HepG2 (cell line): ENCODE results near the gene WNT7B. TPM values are rescaled to one million over a fixed set of nuclear protein-coding genes. Genes with fewer than 3 reads are reported as not detected.
A peak's percentile ranks its signal among the peaks of the same experiment; 100 is the strongest.

Source experiments
- DMAP1 ChIP-seq: IDR thresholded peaks from 2 replicates; pipeline ENCODE4 v1.6.1; 2016
- FOXK2 ChIP-seq: fragments of 450-650 bp; IDR thresholded peaks from 2 replicates; pipeline ENCODE4 v1.6.1; 2016
- HMG20B ChIP-seq: conservative IDR thresholded peaks from 2 replicates; pipeline ENCODE4 v1.6.1; 2016; ENCODE audit warnings: missing genetic modification reagents, missing compliant biosample characterization
- KDM2A ChIP-seq: sonication (generic); formaldehyde crosslinking; IDR thresholded peaks from 2 replicates; pipeline ENCODE4 v1.4.0; 2020; ENCODE audit warnings: low read depth, missing genetic modification reagents, borderline replicate concordance
- KLF16 ChIP-seq, 2 experiments: sonication (generic) in 1 of 2; formaldehyde crosslinking in 1 of 2; IDR thresholded peaks; 2 replicates each; pipeline versions ENCODE4 v1.6.1 to v1.8.0; 2016 to 2023; ENCODE audit warnings: missing genetic modification reagents in 2 of 2, missing compliant biosample characterization in 1 of 2
- MTA1 ChIP-seq: sonication (generic); formaldehyde crosslinking; IDR thresholded peaks from 2 replicates; pipeline ENCODE4 v1.4.0; 2020; ENCODE audit warnings: missing genetic modification reagents, mild to moderate bottlenecking, borderline replicate concordance
- MYC ChIP-seq: sonication (generic); formaldehyde crosslinking; IDR thresholded peaks from 2 replicates; pipeline ENCODE4 v1.9.0; 2021; ENCODE audit warnings: missing genetic modification reagents, borderline replicate concordance
- POGZ ChIP-seq: sonication (generic); formaldehyde crosslinking; IDR thresholded peaks from 2 replicates; pipeline ENCODE4 v1.4.0; 2020; ENCODE audit warnings: mild to moderate bottlenecking, missing genetic modification reagents
- POLR2G ChIP-seq: fragments of 200-400 bp; formaldehyde crosslinking; IDR thresholded peaks from 2 replicates; pipeline ENCODE4 v1.6.1; 2018; ENCODE audit warnings: mild to moderate bottlenecking, low read depth, low read length, moderate library complexity
- RFXAP ChIP-seq: sonication (generic); formaldehyde crosslinking; IDR thresholded peaks from 2 replicates; pipeline ENCODE4 v1.4.0; 2020; ENCODE audit warnings: missing genetic modification reagents, borderline replicate concordance
- SAP130 ChIP-seq: IDR thresholded peaks from 2 replicates; pipeline ENCODE4 v1.6.1; 2016; ENCODE audit warnings: low read depth
- TEAD3 ChIP-seq: optimal IDR thresholded peaks from 2 replicates; pipeline ENCODE3; 2016; ENCODE audit warnings: borderline replicate concordance
- UBTF ChIP-seq: sonication (generic); formaldehyde crosslinking; IDR thresholded peaks from 2 replicates; pipeline ENCODE4 v1.4.0; 2020; ENCODE audit warnings: mild to moderate bottlenecking, missing genetic modification reagents
- XRCC5 ChIP-seq: fragments of 200-400 bp; formaldehyde crosslinking; optimal IDR thresholded peaks from 2 replicates; pipeline ENCODE3; 2017; ENCODE audit warnings: mild to moderate bottlenecking, low read length
- ZFY ChIP-seq: sonication (generic); formaldehyde crosslinking; IDR thresholded peaks from 2 replicates; pipeline ENCODE4 v1.4.0; 2020; ENCODE audit warnings: missing genetic modification reagents
- ZNF331 ChIP-seq: sonication (generic); formaldehyde crosslinking; IDR thresholded peaks from 2 replicates; pipeline ENCODE4 v1.4.0; 2020; ENCODE audit warnings: missing genetic modification reagents
- ZNF687 ChIP-seq: sonication (generic); formaldehyde crosslinking; IDR thresholded peaks from 2 replicates; pipeline ENCODE4 v1.5.1; 2020; ENCODE audit warnings: mild to moderate bottlenecking, missing genetic modification reagents, moderate library complexity
- polyA plus RNA-seq, 8 experiments: library from polyadenylated mRNA; depleted of rRNA in 3 of 8; stranded (reverse) in 7 of 8; unstranded in 1 of 8; fragments of >200 nt; fragmentation: Illumina TruSeq in 4 of 8; extraction: Trizol in 4 of 8; gene quantifications; 2 replicates each; pipeline versions ENCODE4 v1.2.1 to v1.2.3, GENCODE V29; 2011 to 2016; ENCODE audit warnings: low read depth in 4 of 8, missing spikeins in 1 of 8, mixed read lengths in 1 of 8; ENCODE audit not compliant: insufficient read depth in 1 of 8
- total RNA-seq, 5 experiments: library from RNA; depleted of rRNA; stranded (reverse); fragments of >200 nt; fragmentation: Illumina TruSeq; extraction: Trizol; gene quantifications; 2 replicates each; pipeline ENCODE4 v1.2.3, GENCODE V29; 2016; ENCODE audit warnings: low read depth in 1 of 5
- TF ChIP-seq, protein P1 (sequence below): sonication (generic); formaldehyde crosslinking; IDR thresholded peaks from 2 replicates; pipeline ENCODE4 v1.4.0; 2020; ENCODE audit warnings: mild to moderate bottlenecking, missing genetic modification reagents
- TF ChIP-seq, protein P2 (sequence below): sonication (generic); formaldehyde crosslinking; IDR thresholded peaks from 2 replicates; pipeline ENCODE4 v1.9.0; 2022; ENCODE audit warnings: missing genetic modification reagents, mild to moderate bottlenecking, borderline replicate concordance

Gene WNT7B
- total and polyA plus RNA-seq, 2 of the 13 experiments (the other 11 are each of a cell fraction or from before 2014, with no cell fraction given), result 0.09 TPM; not detected in 1

DNA sequence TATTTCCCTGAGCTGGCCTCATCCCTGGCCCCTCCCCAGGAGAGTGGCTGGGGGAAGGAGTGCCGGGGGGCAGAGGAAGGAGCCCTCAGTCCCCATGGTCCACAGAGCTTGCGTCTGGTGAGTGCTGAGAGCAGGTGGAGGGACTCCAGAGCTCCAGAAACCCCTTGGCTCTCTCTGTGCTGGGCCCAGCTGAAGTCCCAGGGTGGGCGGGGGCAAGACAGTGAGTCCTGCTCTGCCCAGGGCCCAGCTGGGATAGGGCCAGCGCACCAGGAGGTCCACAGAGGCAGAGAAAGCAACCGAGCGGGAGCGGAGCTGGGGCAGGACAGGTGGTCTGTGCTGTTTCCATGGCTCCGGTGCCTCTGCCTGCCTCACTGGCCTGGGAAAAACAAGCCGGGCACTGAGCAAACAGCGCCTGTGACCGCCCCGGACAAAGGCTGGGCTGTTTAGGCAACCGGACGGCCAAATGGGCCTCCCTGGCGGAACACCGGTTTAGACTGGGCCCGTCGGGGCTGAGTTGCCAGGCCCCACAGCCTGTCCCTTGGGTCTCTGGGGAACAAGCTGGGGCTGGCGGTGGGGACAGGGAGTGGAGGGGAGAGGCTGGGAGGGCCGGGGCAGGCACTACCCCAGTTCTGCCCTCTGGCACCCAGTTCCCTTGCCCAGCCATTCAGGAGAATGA, 34.1 kb upstream of the WNT7B start (continued):
- 0 out of 2 replicates have a peak, but pooled peaks have one; percentile 10 for TF ChIP-seq HMG20B (CRISPR knock-in tag)
- TF ChIP-seq, protein P1, sequence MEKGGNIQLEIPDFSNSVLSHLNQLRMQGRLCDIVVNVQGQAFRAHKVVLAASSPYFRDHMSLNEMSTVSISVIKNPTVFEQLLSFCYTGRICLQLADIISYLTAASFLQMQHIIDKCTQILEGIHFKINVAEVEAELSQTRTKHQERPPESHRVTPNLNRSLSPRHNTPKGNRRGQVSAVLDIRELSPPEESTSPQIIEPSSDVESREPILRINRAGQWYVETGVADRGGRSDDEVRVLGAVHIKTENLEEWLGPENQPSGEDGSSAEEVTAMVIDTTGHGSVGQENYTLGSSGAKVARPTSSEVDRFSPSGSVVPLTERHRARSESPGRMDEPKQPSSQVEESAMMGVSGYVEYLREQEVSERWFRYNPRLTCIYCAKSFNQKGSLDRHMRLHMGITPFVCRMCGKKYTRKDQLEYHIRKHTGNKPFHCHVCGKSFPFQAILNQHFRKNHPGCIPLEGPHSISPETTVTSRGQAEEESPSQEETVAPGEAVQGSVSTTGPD (CRISPR knock-in tag), result 0 out of 2 replicates have a peak, but pooled peaks have one; percentile 50
- TF ChIP-seq POLR2G, result peak; percentile 60; the same call in 1 of the 2 replicates
- no peak for TF ChIP-seq FOXK2
- TF ChIP-seq UBTF (CRISPR knock-in tag), result peak; percentile 68
- peak; percentile 61; the same call in 1 of the 2 replicates for TF ChIP-seq ZFY (CRISPR knock-in tag)
- TF ChIP-seq XRCC5, result peak; percentile 30
- TF ChIP-seq KDM2A (CRISPR knock-in tag), result peak; percentile 38; the same call in 1 of the 2 replicates
- no peak for TF ChIP-seq MTA1
- TF ChIP-seq, protein P2, sequence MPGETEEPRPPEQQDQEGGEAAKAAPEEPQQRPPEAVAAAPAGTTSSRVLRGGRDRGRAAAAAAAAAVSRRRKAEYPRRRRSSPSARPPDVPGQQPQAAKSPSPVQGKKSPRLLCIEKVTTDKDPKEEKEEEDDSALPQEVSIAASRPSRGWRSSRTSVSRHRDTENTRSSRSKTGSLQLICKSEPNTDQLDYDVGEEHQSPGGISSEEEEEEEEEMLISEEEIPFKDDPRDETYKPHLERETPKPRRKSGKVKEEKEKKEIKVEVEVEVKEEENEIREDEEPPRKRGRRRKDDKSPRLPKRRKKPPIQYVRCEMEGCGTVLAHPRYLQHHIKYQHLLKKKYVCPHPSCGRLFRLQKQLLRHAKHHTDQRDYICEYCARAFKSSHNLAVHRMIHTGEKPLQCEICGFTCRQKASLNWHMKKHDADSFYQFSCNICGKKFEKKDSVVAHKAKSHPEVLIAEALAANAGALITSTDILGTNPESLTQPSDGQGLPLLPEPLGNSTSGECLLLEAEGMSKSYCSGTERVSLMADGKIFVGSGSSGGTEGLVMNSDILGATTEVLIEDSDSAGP, result peak; percentile 50; the same call in 1 of the 2 replicates
- TF ChIP-seq RFXAP, result 0 out of 2 replicates have a peak, but pooled peaks have one; percentile 14
- TF ChIP-seq ZNF687 (CRISPR knock-in tag), result peak; percentile 53; the same call in 1 of the 2 replicates
- TF ChIP-seq KLF16 (CRISPR knock-in tag; IDR thresholded peaks at IDR 0.05), result no peak
- TF ChIP-seq MYC (CRISPR knock-in tag), result peak; percentile 32; the same call in 1 of the 2 replicates
- TF ChIP-seq DMAP1 (CRISPR knock-in tag), result no peak
- no peak for TF ChIP-seq TEAD3 (CRISPR knock-in tag)
- TF ChIP-seq POGZ (CRISPR knock-in tag), result no peak
- peak; percentile 37; the same call in 1 of the 2 replicates for TF ChIP-seq SAP130
- 0 out of 2 replicates have a peak, but pooled peaks have one; percentile 19 for TF ChIP-seq ZNF331 (CRISPR knock-in tag)
